Activated CD8-positive, alpha-beta memory T cell treated with anti-CD3 and anti-CD28 coated beads, Interleukin-2, amount 10 ng/mL, durations not matched to agents 7 days and 5 days (primary cell): ENCODE measurements around the gene SPATA21. TPM values are rescaled to one million over a fixed set of nuclear protein-coding genes. Genes with fewer than 3 reads are reported as not detected.
"Not testable (repeated sequence)": the region's sequence is repeated elsewhere in the genome, so short reads cannot be mapped to it uniquely, and the experiment has no call there.

ENCODE experiments used
- ATAC-seq: fragments of 150-1000 bp; cut with Tn5 transposase; one replicate; pipeline ENCODE4 v1.10.0; 2021; ENCODE audit warnings: moderate library complexity
- CTCF ChIA-PET: fragments of 350-600 bp; sonication (Branson Sonifier 250); formaldehyde crosslinking; loops from one replicate; lab custom pipeline; 2021; ENCODE audit warnings: antibody characterized with exemption; lab: Charles Lee
- DNase-seq: peaks from one replicate; pipeline ENCODE4 v3.0.0-alpha.2; 2020
- H3K27ac Mint-ChIP-seq: one replicate; pipeline ENCODE4 v1.8.0; 2021; ENCODE audit warnings: mild to moderate bottlenecking, mixed read lengths
- H3K27me3 Mint-ChIP-seq: one replicate; pipeline ENCODE4 v1.8.0; 2021; ENCODE audit warnings: mixed read lengths
- H3K36me3 Mint-ChIP-seq: one replicate; pipeline ENCODE4 v1.8.0; 2021; ENCODE audit warnings: mild to moderate bottlenecking, mixed read lengths
- H3K4me1 Mint-ChIP-seq: one replicate; pipeline ENCODE4 v1.8.0; 2021; ENCODE audit warnings: mixed read lengths
- H3K4me3 Mint-ChIP-seq: one replicate; pipeline ENCODE4 v1.8.0; 2021; ENCODE audit warnings: mild to moderate bottlenecking, moderate library complexity, mixed read lengths
- H3K9me3 Mint-ChIP-seq: one replicate; pipeline ENCODE4 v1.8.0; 2022; ENCODE audit warnings: low read depth, mixed read lengths
- total RNA-seq, 2 experiments: library from RNA; stranded (reverse); gene quantifications; one replicate each; pipeline ENCODE4 v1.2.3, GENCODE V29; 2021

Gene SPATA21
- total RNA-seq, 2 experiments from 2014 or later, result not detected

GRCh38 chr1:16365146-16365498 is 72.1 kb downstream of the SPATA21 start:
- not testable (repeated sequence) for H3K36me3 Mint-ChIP-seq, H3K9me3 Mint-ChIP-seq, H3K4me3 Mint-ChIP-seq, H3K27me3 Mint-ChIP-seq, ATAC-seq, DNase-seq, H3K27ac Mint-ChIP-seq
- H3K4me1 Mint-ChIP-seq, result peaks cover 31% of the 10 kb centered on the region
- CTCF ChIA-PET, result interaction anchor here (0.6 to 7.4 kb wide), 9 partner anchors 11 to 1662 kb away, joined by 3 to 84 read pairs (median 4); partner anchors contain the start of genes FBXO42 and NECAP2

DNA sequence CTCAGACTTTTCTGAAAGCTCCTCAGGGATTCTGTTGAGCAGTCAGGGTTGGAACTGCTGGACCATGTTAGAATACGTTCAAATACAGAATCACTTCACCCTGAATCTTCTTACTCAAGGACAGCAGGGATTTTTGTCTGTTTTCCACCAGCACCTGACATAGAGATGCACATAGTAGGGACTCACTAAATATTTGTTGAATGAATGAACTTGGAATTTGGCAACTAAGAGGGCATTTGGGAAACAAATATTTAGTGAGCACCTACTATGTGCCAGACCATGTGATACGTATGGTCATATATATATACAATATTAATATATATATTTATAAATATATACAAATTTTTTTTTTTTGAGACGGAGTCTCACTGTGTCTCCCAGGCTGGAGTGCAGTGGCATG is 80.4 kb downstream of the SPATA21 start:
- CTCF ChIA-PET, result interaction anchor here (5.4 kb wide), 1 partner anchor 8 kb away, joined by 84 read pairs; the partner anchor contains the start of gene SZRD1
- Mint-ChIP-seq H3K27ac (no peak overlapping the region), H3K4me3 (no peak overlapping the region), H3K27me3 (no peaks in the 10 kb centered on the region), H3K4me1 (peaks cover 4% of the 10 kb centered on the region), H3K36me3 (no peaks in the 10 kb centered on the region), H3K9me3 (no peaks in the 10 kb centered on the region)
- ATAC-seq, result no peak
- DNase-seq, result no peak

- DNase-seq (no peak), ATAC-seq (no peak)
- peaks cover 18% of the 10 kb centered on the region for H3K4me1 Mint-ChIP-seq
- CTCF ChIA-PET, result interaction anchor here (0.9 to 5.4 kb wide), 4 partner anchors 10 to 276 kb away, joined by 3 to 84 read pairs (median 3); partner anchors contain the start of gene SZRD1
- H3K27me3 Mint-ChIP-seq, result no peaks in the 10 kb centered on the region
- H3K4me3 Mint-ChIP-seq, result no peak overlapping the region
- H3K27ac Mint-ChIP-seq, result no peak overlapping the region
- H3K36me3 Mint-ChIP-seq, result peaks cover 1% of the 10 kb centered on the region
- no peaks in the 10 kb centered on the region for H3K9me3 Mint-ChIP-seq
These were observed 82.6 kb downstream of the SPATA21 start for GRCh38 chr1:16354619-16355018.

- peak overlapping the region; percentile 95 for H3K27ac Mint-ChIP-seq
- CTCF ChIA-PET, result interaction anchor here (0.8 to 5.4 kb wide), 8 partner anchors 12 to 279 kb away, joined by 3 to 84 read pairs (median 4); partner anchors contain the start of genes NECAP2 and SZRD1
- H3K36me3 Mint-ChIP-seq, result peaks cover 3% of the 10 kb centered on the region
- peak overlapping the region; percentile 93 for H3K4me3 Mint-ChIP-seq
- H3K27me3 Mint-ChIP-seq, result no peaks in the 10 kb centered on the region
- H3K9me3 Mint-ChIP-seq, result no peaks in the 10 kb centered on the region
- DNase-seq (no peak), ATAC-seq (no peak)
- H3K4me1 Mint-ChIP-seq, result peaks cover 22% of the 10 kb centered on the region
These were observed 84.2 kb downstream of the SPATA21 start for GRCh38 chr1:16352842-16353535.

DNA sequence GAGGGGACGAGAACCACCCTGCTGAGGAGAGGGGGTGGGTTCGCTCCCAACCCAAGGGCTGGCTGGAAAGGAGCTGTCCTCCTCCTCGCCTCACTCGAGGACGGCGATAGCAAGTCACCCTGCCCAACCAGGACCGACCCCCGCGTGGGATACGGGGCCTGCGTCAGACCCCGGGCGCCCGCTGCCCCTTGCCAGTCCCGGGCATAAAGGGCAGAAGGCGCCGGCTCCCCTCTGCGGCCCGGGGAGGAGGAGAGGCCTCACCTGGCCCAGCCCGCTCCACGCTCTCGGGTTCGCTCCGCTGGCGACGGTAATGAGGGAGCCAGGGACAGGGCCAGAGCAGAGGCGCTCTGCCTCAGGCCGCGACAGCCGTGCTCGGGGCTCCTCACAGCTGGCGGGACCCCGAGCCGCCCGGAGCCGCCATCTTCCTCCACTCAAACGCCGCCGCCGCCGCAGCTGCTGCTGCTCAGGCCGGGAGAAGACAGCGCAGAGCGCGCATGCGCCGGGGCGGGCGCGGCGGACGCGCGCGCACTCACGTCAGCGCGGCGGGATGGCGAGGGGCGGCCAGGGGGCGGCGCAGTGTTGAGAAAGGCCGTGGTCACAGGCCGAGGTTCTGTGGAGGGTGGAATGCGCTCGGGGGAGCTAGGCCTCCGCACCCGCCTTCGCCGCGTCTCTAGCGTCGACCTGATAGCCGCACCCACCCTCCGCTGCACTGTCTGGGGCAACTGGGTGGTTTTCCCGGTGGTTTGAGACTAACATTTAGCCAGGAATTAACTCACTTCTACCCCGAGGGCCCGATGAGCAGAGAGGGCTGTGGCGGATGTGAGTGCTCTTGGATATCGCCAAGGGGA is 85.0 kb downstream of the SPATA21 start, which contains the start of gene FBXO42:
TSS of gene FBXO42 (minus strand) at position 487 of the 848 bp plus-strand sequence. CDS start 37,062 bp downstream, outside the sequence.
- Mint-ChIP-seq H3K27me3 (no peaks in the 10 kb centered on the region), H3K36me3 (peaks cover 4% of the 10 kb centered on the region), H3K27ac (peak within 1 kb of the TSS; percentile 95), H3K4me3 (peak within 1 kb of the TSS; percentile 93), H3K9me3 (no peaks in the 10 kb centered on the region), H3K4me1 (peaks cover 23% of the 10 kb centered on the region)
- peak; percentile 93 for DNase-seq
- peak; percentile 96 for ATAC-seq
- CTCF ChIA-PET, result interaction anchor here (0.8 to 5.4 kb wide), 9 partner anchors 12 to 560 kb away, joined by 3 to 84 read pairs (median 3); partner anchors contain the start of genes NECAP2 and SZRD1

GRCh38 chr1:16351456-16351993 is 85.7 kb downstream of the SPATA21 start:
- Mint-ChIP-seq H3K9me3 (no peaks in the 10 kb centered on the region), H3K27me3 (no peaks in the 10 kb centered on the region), H3K27ac (peak overlapping the region; percentile 95), H3K4me3 (peak overlapping the region; percentile 93), H3K36me3 (peaks cover 4% of the 10 kb centered on the region), H3K4me1 (peaks cover 23% of the 10 kb centered on the region)
- CTCF ChIA-PET, result interaction anchor here (0.8 to 5.4 kb wide), 7 partner anchors 13 to 560 kb away, joined by 3 to 84 read pairs (median 3); partner anchors contain the start of gene SZRD1
- DNase-seq, result no peak
- no peak for ATAC-seq

DNA sequence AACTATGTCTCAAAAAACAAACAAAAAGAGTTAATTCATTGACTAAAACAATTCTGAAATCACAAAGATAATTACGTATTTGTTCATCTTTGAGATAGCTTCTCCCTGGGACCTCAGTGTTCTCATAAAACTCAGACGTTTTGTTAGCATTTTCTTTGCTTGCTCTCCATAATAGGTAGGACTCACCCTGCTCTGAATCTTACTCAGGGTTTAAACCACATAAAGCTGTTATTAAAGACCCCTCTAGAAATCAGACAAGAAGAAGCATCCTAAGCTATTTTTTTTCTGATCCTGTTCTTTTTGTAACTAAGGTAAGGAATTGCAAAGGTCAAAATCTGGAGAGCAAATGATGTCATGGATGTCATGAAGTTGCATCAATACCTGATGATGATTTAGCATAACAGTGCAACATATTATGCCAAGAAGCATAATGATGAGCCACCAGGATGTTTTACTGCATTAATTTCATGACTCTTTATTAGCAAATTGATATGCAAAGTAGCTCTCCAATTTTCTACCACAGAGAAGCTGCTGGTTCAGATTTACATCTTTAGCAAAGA is 87.3 kb downstream of the SPATA21 start:
- H3K4me3 Mint-ChIP-seq, result no peak overlapping the region

More for the DNA sequence above, 87.3 kb downstream of the SPATA21 start:
- ATAC-seq, result no peak
- Mint-ChIP-seq H3K27ac (no peak overlapping the region), H3K36me3 (peaks cover 4% of the 10 kb centered on the region), H3K4me1 (peaks cover 25% of the 10 kb centered on the region), H3K9me3 (no peaks in the 10 kb centered on the region), H3K27me3 (no peaks in the 10 kb centered on the region)
- DNase-seq, result no peak
- CTCF ChIA-PET, result interaction anchor here (1.0 to 1.4 kb wide), 2 partner anchors 13 to 18 kb away, joined by 3 to 8 read pairs; partner anchors contain the start of gene SZRD1

Other genes starting within 250 kb of the SPATA21 start
- gene ARHGEF19, start 224.8 kb downstream of the SPATA21 start, total RNA-seq, result 1 to 10 TPM; 5.3 to 6.0 TPM
- gene CPLANE2, start 200.2 kb downstream of the SPATA21 start, total RNA-seq, result 1 to 10 TPM; 5.9 to 6.4 TPM
- 10 to 100 TPM; 17.6 to 19.7 TPM for gene FBXO42, start 84.9 kb downstream of the SPATA21 start, total RNA-seq
- 100 to 1,000 TPM; 161 to 189 TPM for gene SZRD1, start 70.2 kb downstream of the SPATA21 start, total RNA-seq
- gene NECAP2, start 3.3 kb upstream of the SPATA21 start, total RNA-seq, result 10 to 100 TPM; 71.0 to 88.3 TPM
- 1,000 to 10,000 TPM in 1 of 2 experiments, 100 to 1,000 TPM in 1; 922 to 3,744 TPM for gene RNU1-1, start 76.9 kb upstream of the SPATA21 start, total RNA-seq
- 1 to 10 TPM; 2.8 to 3.1 TPM for gene NBPF1, start 176.1 kb upstream of the SPATA21 start, total RNA-seq
- gene RNU1-3, start 229.5 kb upstream of the SPATA21 start, total RNA-seq, result 1,000 to 10,000 TPM in 1 of 2 experiments, 100 to 1,000 TPM in 1; 922 to 3,744 TPM